Tibial artery (tissue), 4 donors: Measurements from ENCODE around the gene CHSY3.

Experiments
- DNase-seq, 2 donors: peaks; one replicate each; pipeline ENCODE4 v3.0.0-alpha.2; 2019
- H3K27ac ChIP-seq, 2 donors: fragments of 200-600 bp; sonication (generic) in 1 of 2; 1 replicate in 1 of 2; 2 replicates in 1 of 2; pipeline ENCODE4 v1.5.1; 2018 to 2019; ENCODE audit warnings: mild to moderate bottlenecking in 1 of 2
- H3K27me3 ChIP-seq, 2 donors: fragments of 200-600 bp; sonication (generic) in 1 of 2; one replicate each; pipeline versions ENCODE4 v1.5.1 to v1.6.0; 2016 to 2019
- H3K36me3 ChIP-seq, 3 donors: fragments of 200-600 bp; sonication (generic) in 2 of 3; one replicate each; pipeline ENCODE4 v1.5.1; 2016 to 2019; ENCODE audit warnings: mild to moderate bottlenecking in 2 of 3
- H3K4me1 ChIP-seq, 4 donors: fragments of 200-600 bp; sonication (generic) in 2 of 4; 1 replicate in 3 of 4; 2 replicates in 1 of 4; pipeline ENCODE4 v1.5.1; 2016 to 2019
- H3K4me3 ChIP-seq, 2 donors: fragments of 200-600 bp; sonication (generic) in 1 of 2; 1 replicate in 1 of 2; 2 replicates in 1 of 2; pipeline ENCODE4 v1.5.1; 2018 to 2019; ENCODE audit warnings: mild to moderate bottlenecking in 2 of 2
- H3K9me3 ChIP-seq, 3 donors: fragments of 200-600 bp; sonication (generic) in 1 of 3; one replicate each; pipeline ENCODE4 v1.5.1; 2016 to 2019
- CTCF ChIP-seq, 2 experiments: fragments of 200-600 bp in 1 of 2; fragments of 450-650 bp in 1 of 2; IDR thresholded peaks; one replicate each; pipeline ENCODE4 v1.5.1; 2017 to 2019; ENCODE audit warnings: antibody characterized with exemption in 2 of 2, mild to moderate bottlenecking in 1 of 2, moderate library complexity in 1 of 2
- intact Hi-C: fragments of 100-400 bp; cut with DNase I; formaldehyde crosslinking; loops from one replicate; pipeline ENCODE4 v1.15.0; 2023; ENCODE audit warnings: low total_unique reads

CHSY3 gene

GRCh38 chr5:130034566-130035210 lies 130.4 kb downstream of the CHSY3 start:
- no peaks in the 10 kb centered on the region for H3K36me3 ChIP-seq
- no peaks in the 10 kb centered on the region for H3K27me3 ChIP-seq
- no peak for DNase-seq
- peaks cover 0 to 6% (median 0%) of the 10 kb centered on the region in 4 donors for H3K4me1 ChIP-seq
- H3K9me3 ChIP-seq: no peaks in the 10 kb centered on the region
- no peak for TF ChIP-seq CTCF (IDR thresholded peaks at IDR 0.05)
- intact Hi-C loops: no loop called here
- H3K4me3 ChIP-seq: no peak overlapping the region
- no peak overlapping the region for H3K27ac ChIP-seq

- Histone ChIP-seq H3K27me3 (no peaks in the 10 kb centered on the region), H3K4me3 (no peak overlapping the region), H3K4me1 (peaks cover 0 to 6% (median 0%) of the 10 kb centered on the region in 4 donors), H3K27ac (no peak overlapping the region), H3K9me3 (no peaks in the 10 kb centered on the region), H3K36me3 (no peaks in the 10 kb centered on the region)
- TF ChIP-seq CTCF (IDR thresholded peaks at IDR 0.05): no peak
- DNase-seq: no peak
- intact Hi-C loops: no loop called here
Measured at GRCh38 chr5:130035388-130035787, 131.1 kb downstream of the CHSY3 start.

GRCh38 chr5:130037905-130038304 lies 133.6 kb downstream of the CHSY3 start:
- peaks cover 0 to 6% (median 0%) of the 10 kb centered on the region in 4 donors for H3K4me1 ChIP-seq
- H3K27me3 ChIP-seq: no peaks in the 10 kb centered on the region
- H3K4me3 ChIP-seq: no peak overlapping the region
- no peak for DNase-seq
- no peaks in the 10 kb centered on the region for H3K36me3 ChIP-seq
- no peak overlapping the region for H3K27ac ChIP-seq
- TF ChIP-seq CTCF (IDR thresholded peaks at IDR 0.05): no peak
- intact Hi-C loops: no loop called here
- H3K9me3 ChIP-seq: no peaks in the 10 kb centered on the region

GRCh38 chr5:130043834-130044233 lies 139.6 kb downstream of the CHSY3 start:
- no peak for TF ChIP-seq CTCF (IDR thresholded peaks at IDR 0.05)
- Histone ChIP-seq H3K27me3 (no peaks in the 10 kb centered on the region), H3K4me3 (no peak overlapping the region), H3K9me3 (no peaks in the 10 kb centered on the region), H3K36me3 (no peaks in the 10 kb centered on the region), H3K4me1 (no peaks in the 10 kb centered on the region), H3K27ac (no peak overlapping the region)
- no peak for DNase-seq
- intact Hi-C loops: no loop called here

DNA sequence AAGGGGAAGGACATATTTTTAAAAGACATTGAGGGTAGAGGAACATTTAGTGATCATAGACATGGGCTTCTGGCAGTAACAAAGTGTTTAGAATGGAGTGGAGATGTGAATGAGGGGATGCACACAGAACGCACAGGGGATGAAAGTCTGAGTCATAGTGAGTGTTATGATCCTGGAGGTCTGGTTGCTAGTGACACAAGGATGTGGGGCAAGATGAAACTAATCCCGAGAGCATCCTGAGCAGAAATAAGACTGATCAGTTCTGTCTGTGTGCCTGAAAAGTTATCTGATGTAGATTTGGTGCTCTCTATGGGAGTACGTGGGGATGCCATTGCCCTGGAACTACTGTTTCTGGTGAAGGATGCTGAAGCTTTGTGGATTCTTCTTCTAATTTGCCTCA lies 141.1 kb downstream of the CHSY3 start:
- Histone ChIP-seq H3K36me3 (no peaks in the 10 kb centered on the region), H3K27me3 (no peaks in the 10 kb centered on the region), H3K27ac (no peak overlapping the region), H3K4me1 (no peaks in the 10 kb centered on the region), H3K4me3 (no peak overlapping the region), H3K9me3 (no peaks in the 10 kb centered on the region)
- no peak for TF ChIP-seq CTCF (IDR thresholded peaks at IDR 0.05)
- DNase-seq: no peak
- intact Hi-C loops: no loop called here

DNA sequence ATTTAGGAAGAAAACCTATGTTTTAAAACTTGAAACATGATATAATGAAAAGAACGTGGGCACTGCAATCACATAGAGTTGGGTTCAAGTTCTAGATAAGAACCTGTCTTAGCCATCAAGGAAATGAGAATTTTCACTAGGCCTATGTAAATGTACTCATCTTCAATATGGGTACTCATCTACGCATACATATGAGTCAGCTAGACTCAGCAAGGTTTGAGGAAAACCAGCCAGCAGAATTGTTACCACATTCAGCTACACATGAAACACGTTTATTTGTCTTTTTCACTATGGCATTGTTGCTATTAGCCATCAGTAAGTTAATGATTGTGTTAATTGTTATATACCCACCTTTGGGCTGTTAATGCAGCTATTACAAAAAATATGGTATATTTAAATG lies 146.3 kb downstream of the CHSY3 start:
- no peaks in the 10 kb centered on the region for H3K27me3 ChIP-seq
- H3K36me3 ChIP-seq: no peaks in the 10 kb centered on the region
- no peak for DNase-seq
- H3K4me3 ChIP-seq: no peak overlapping the region
- peaks cover 0 to 32% (median 5%) of the 10 kb centered on the region in 4 donors for H3K4me1 ChIP-seq
- intact Hi-C loops: no loop called here
- TF ChIP-seq CTCF (IDR thresholded peaks at IDR 0.05): no peak
- H3K27ac ChIP-seq: no peak overlapping the region
- H3K9me3 ChIP-seq: no peaks in the 10 kb centered on the region
